DND-41 (cell line): ENCODE measurements around the gene COX10.

Source experiments
- CTCF ChIP-seq: IDR thresholded peaks from 2 replicates; pipeline ENCODE4 v1.5.1; 2012; ENCODE audit warnings: borderline replicate concordance, low read length, moderate library complexity, mild to moderate bottlenecking; ENCODE audit not compliant: poor library complexity, severe bottlenecking; ENCODE audit errors: extremely low read depth
- EZH2 ChIP-seq: IDR thresholded peaks from 3 replicates; pipeline ENCODE4 v1.6.1; 2012; ENCODE audit warnings: borderline replicate concordance, low read depth, mild to moderate bottlenecking, moderate library complexity, low read length, inconsistent platforms; ENCODE audit not compliant: severe bottlenecking

DNA sequence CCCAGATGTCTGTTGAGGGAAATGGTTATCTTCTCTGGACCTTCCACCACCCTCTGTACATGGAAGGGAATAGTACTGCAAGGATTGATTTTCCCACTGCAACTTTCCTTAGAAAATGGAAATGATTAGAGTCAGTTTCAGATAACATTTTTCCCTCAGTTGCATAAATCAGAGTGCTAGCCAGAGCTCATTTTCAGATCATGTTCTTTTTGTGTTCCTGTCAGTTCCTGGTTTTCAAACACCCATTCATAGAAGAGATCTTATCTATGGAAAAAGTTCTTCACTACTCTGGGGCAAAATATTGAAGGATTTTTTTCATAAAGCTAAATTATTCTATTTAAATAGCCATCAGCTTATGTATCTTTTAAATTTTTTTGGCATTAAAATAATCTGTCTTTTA, 11.7 kb upstream of the COX10 start:
- no peak for TF ChIP-seq CTCF
- TF ChIP-seq EZH2: no peak
